GM06990 (cell line): ENCODE data around the gene CCNY.

Source experiments
- DNase-seq: peaks from one replicate; pipeline ENCODE4 v3.0.0-alpha.2; 2011; ENCODE audit not compliant: insufficient read length; ENCODE audit errors: extremely low read depth
- H3K27me3 ChIP-seq: replicated peaks from 2 replicates; pipeline ENCODE4 v1.6.0; 2011; ENCODE audit warnings: low read length; ENCODE audit not compliant: control insufficient read depth, insufficient read depth
- H3K36me3 ChIP-seq: 2 replicates; pipeline ENCODE4 v1.5.1; 2011; ENCODE audit warnings: low read length; ENCODE audit not compliant: control insufficient read depth, insufficient read depth
- H3K4me3 ChIP-seq: replicated peaks from 2 replicates; pipeline ENCODE4 v1.5.1; 2011; ENCODE audit warnings: low read depth, mild to moderate bottlenecking, control low read depth, low read length
- TF ChIP-seq, protein P1 (sequence below): IDR thresholded peaks from 2 replicates; pipeline ENCODE4 v1.5.1; 2011; ENCODE audit warnings: low read length, control low read depth, mild to moderate bottlenecking, inconsistent platforms; ENCODE audit not compliant: insufficient read depth, poor library complexity, severe bottlenecking

Gene CCNY

DNA sequence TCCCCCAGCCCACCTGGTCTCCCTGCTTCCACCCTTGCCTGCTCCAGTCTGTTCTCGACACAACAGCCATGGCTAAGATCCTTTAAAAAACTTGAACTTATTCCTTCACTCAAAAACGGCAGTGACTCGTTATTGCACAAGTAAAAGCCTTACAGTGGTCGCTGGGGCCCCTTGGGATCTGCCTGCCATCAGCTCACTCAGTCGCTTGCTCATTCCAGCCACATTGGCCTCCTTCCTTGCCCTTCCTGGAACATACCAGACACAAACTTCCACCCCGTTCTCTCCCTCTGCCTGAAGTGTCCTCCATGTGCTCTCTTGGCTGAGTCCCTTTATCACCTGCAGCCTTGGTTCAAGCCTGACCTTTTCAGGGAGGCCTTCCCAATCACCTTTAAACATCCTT is 4.7 kb downstream of the CCNY start:
- H3K27me3 ChIP-seq: no peaks in the 10 kb centered on the region
- H3K36me3 ChIP-seq: no peaks in the 10 kb centered on the region
- peak overlapping the region; percentile 8 for H3K4me3 ChIP-seq

DNA sequence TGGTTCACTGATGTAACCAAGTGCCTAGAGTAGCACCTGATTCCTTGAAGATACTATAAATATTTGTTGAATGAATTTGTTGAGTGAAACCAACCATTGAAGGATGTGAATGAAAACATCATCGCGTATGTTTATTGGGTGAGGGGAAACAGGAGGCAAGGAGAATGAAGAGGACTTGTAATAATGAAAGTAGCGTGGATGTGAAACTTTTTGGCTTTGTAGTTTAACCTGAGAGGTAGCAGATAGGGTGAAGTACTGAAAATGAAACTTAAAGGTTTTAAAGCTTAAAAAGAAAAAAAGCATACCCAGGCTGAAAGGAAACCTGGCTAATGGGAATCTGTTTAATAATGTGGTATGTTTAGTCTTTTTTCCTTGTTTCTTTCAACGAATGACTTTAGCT is 5.2 kb downstream of the CCNY start:
- no peaks in the 10 kb centered on the region for H3K27me3 ChIP-seq
- peak; percentile 54 for DNase-seq
- peak overlapping the region; percentile 43 for H3K4me3 ChIP-seq
- H3K36me3 ChIP-seq: no peaks in the 10 kb centered on the region
- TF ChIP-seq, protein P1, sequence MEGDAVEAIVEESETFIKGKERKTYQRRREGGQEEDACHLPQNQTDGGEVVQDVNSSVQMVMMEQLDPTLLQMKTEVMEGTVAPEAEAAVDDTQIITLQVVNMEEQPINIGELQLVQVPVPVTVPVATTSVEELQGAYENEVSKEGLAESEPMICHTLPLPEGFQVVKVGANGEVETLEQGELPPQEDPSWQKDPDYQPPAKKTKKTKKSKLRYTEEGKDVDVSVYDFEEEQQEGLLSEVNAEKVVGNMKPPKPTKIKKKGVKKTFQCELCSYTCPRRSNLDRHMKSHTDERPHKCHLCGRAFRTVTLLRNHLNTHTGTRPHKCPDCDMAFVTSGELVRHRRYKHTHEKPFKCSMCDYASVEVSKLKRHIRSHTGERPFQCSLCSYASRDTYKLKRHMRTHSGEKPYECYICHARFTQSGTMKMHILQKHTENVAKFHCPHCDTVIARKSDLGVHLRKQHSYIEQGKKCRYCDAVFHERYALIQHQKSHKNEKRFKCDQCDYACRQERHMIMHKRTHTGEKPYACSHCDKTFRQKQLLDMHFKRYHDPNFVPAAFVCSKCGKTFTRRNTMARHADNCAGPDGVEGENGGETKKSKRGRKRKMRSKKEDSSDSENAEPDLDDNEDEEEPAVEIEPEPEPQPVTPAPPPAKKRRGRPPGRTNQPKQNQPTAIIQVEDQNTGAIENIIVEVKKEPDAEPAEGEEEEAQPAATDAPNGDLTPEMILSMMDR: no peak

More for the DNA sequence above, 4.7 kb downstream of the CCNY start:
- TF ChIP-seq, protein P1: no peak
- no peak for DNase-seq

DNA sequence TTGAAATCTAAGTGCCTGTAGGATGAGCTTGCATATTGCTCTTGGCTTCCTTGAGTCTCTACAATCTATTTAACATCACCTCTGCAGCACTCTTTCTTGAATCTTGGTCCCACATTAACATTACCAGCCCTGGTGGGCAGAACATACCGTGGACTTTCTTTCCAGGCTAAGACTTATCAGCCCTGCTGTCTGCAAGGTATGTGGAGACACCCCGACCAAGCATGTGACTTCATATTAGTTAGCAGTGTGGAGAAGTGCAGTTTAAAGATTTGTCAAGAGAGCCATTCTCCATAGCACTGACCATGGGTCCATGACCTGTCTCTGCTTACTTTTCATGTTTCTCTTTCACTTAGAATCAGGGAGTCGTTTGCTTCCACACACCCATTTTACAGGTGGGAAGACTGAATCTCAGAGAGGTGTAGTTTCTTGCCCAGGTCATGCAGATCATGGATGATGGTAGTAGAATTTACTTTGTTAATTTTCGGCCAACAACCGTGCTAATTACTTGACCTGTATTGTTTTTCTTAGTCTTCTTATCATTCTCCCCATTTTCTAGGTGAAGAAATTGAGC is 6.0 kb downstream of the CCNY start:
- no peak for DNase-seq
- no peaks in the 10 kb centered on the region for H3K27me3 ChIP-seq
- H3K4me3 ChIP-seq: no peak overlapping the region
- H3K36me3 ChIP-seq: no peaks in the 10 kb centered on the region
- TF ChIP-seq, protein P1: no peak

DNA sequence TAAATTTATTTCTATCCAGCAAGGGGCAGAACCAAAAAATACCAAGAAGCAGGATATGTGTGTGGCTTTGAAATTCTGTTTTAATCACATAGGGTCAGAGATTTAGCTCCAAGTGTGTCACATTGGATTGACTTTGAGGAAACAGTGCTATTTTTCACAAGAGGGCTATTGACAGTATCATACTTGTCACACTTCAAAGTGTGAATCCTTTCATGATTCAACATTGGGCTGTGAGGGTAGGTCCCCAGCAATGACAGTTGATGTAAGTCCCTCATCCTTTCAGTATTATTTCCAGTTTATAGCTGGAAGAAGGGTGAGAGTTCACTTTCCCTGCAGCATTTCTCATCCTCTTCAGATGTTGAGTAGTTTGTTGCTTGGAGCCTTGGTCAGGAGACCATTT is 7.4 kb downstream of the CCNY start:
- no peak for DNase-seq
- Histone ChIP-seq H3K36me3 (no peaks in the 10 kb centered on the region), H3K4me3 (no peak overlapping the region), H3K27me3 (no peaks in the 10 kb centered on the region)
- TF ChIP-seq, protein P1: no peak

DNA sequence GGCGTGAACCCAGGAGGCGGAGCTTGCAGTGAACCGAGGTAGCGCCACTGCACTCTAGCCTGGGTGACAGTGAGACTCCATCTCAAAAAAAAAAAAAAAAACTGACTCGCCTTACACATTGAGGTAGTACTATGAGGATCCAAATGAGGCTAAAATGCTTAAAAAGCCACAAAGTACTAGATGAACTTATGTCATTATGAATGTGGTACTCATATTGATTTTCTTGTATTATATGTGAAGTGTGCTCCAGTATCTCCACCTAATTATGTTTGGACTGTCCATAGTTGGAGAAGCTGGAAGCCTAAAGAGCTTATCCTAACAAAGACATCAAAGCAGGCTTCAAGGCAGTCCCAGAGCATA is 9.1 kb downstream of the CCNY start:
- Histone ChIP-seq H3K36me3 (no peaks in the 10 kb centered on the region), H3K27me3 (no peaks in the 10 kb centered on the region), H3K4me3 (no peak overlapping the region)
- TF ChIP-seq, protein P1: no peak
- no peak for DNase-seq

DNA sequence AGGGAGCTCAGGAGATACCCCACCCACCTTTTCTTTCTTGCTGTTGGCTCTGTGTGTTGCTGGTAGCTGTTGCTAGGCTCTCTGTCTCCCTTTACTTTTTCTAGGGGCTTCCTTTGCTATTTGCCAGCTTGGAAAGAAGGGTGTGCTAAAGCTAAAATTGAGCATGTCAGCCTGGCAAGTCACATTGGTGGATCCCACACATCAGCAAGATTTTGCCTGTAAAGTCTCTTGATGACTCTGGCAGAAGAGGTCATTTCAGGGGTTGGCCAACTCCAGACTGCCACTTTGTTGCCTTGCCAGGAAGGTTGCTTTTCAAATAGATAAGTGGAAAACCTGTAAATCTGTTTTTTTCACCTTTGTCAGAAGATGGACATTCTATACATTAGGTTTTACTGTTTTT is 9.9 kb downstream of the CCNY start:
- Histone ChIP-seq H3K4me3 (no peak overlapping the region), H3K27me3 (no peaks in the 10 kb centered on the region), H3K36me3 (no peaks in the 10 kb centered on the region)
- no peak for DNase-seq
- TF ChIP-seq, protein P1: no peak
